Sigmoid colon (tissue), 7 donors: Measurements from ENCODE around the gene GABRP. TPM values are rescaled to one million over a fixed set of nuclear protein-coding genes. Genes with fewer than 3 reads are reported as not detected.

Source experiments
- DNase-seq: peaks from one replicate; pipeline ENCODE4 v3.0.0-alpha.2; 2019
- H3K27ac ChIP-seq, 4 donors: fragments of 200-600 bp; sonication (generic); one replicate each; pipeline ENCODE4 v1.5.1; 2016 to 2019; ENCODE audit warnings: mild to moderate bottlenecking in 1 of 4
- H3K27me3 ChIP-seq, 3 donors: fragments of 200-600 bp; sonication (generic); one replicate each; pipeline ENCODE4 v1.5.1; 2019; ENCODE audit warnings: mild to moderate bottlenecking in 1 of 3
- H3K36me3 ChIP-seq, 4 donors: fragments of 200-600 bp; sonication (generic); one replicate each; pipeline ENCODE4 v1.5.1; 2016 to 2019
- H3K4me1 ChIP-seq, 4 donors: fragments of 200-600 bp; sonication (generic); one replicate each; pipeline ENCODE4 v1.5.1; 2017 to 2019
- H3K4me3 ChIP-seq, 4 donors: fragments of 200-600 bp; sonication (generic); one replicate each; pipeline ENCODE4 v1.5.1; 2017 to 2019; ENCODE audit warnings: mild to moderate bottlenecking in 2 of 4, moderate library complexity in 1 of 4
- H3K9me3 ChIP-seq, 4 donors: fragments of 200-600 bp in 3 of 4; sonication (generic) in 3 of 4; one replicate each; pipeline versions ENCODE4 v1.5.1 to v1.6.1; 2013 to 2019
- EP300 ChIP-seq, 4 donors: sonication (generic); formaldehyde crosslinking; IDR thresholded peaks; one replicate each; pipeline ENCODE4 v1.6.1; 2017; ENCODE audit warnings: antibody characterized with exemption in 4 of 4
- POLR2A ChIP-seq, 2 donors: fragments of 450-650 bp; IDR thresholded peaks; one replicate each; pipeline ENCODE4 v1.6.1; 2016; ENCODE audit warnings: antibody characterized with exemption in 2 of 2, mild to moderate bottlenecking in 2 of 2, moderate library complexity in 2 of 2
- POLR2AphosphoS5 ChIP-seq, 4 donors: sonication (generic); formaldehyde crosslinking; IDR thresholded peaks; one replicate each; pipeline ENCODE4 v1.6.1; 2017; ENCODE audit warnings: antibody characterized with exemption in 4 of 4
- WGBS, 2 donors: extraction: QIAGEN DNeasy Blood & Tissue Kit; methylation state at CpG; one replicate each; pipeline ENCODE4 v1.1.7; 2013; 5-methylcytosine and 5-hydroxymethylcytosine counted together
- intact Hi-C: fragments of 100-400 bp; cut with DNase I; formaldehyde crosslinking; loops from one replicate; pipeline ENCODE4 v1.15.1; 2023
- polyA plus RNA-seq, 3 donors: library from polyadenylated mRNA; stranded (reverse); fragments of 200-250 nt; gene quantifications; one replicate each; pipeline ENCODE4 v1.2.3, GENCODE V29; 2013
- total RNA-seq, 4 donors: library from RNA; depleted of rRNA; stranded (reverse); fragments of >200 nt; gene quantifications; one replicate each; pipeline ENCODE4 v1.1.0, GENCODE V29; 2016
- TF ChIP-seq, protein P1 (sequence below), 4 experiments: fragments of 450-650 bp in 3 of 4; fragments of 200-600 bp in 1 of 4; IDR thresholded peaks; one replicate each; pipeline ENCODE4 v1.5.1; 2016 to 2019; ENCODE audit warnings: antibody characterized with exemption in 4 of 4, mild to moderate bottlenecking in 3 of 4, moderate library complexity in 2 of 4
- donor health status: healthy with polysubstance abuse.
- donor health status: Bipolar disorder and iron deficiency.
- donor health status: healthy.

The GABRP gene
- total and polyA plus RNA-seq, 7 donors, result 1.8 TPM; not detected in 6

- Histone ChIP-seq H3K36me3 (no peaks in the 10 kb centered on the region), H3K4me3 (no peak overlapping the region), H3K27me3 (no peaks in the 10 kb centered on the region), H3K4me1 (no peaks in the 10 kb centered on the region), H3K27ac (no peak overlapping the region), H3K9me3 (no peaks in the 10 kb centered on the region)
- no peak for DNase-seq
- WGBS, 2 donors, result 63 to 75% methylated on average over 2 of the region's 2 CpGs
- TF ChIP-seq EP300 (IDR thresholded peaks at IDR 0.05), result no peak
- intact Hi-C loops, result no loop called here
Observed at GRCh38 chr5:170849374-170849773, 65.8 kb downstream of the GABRP start.

- Histone ChIP-seq H3K4me1 (no peaks in the 10 kb centered on the region), H3K36me3 (no peaks in the 10 kb centered on the region), H3K4me3 (no peak overlapping the region), H3K27ac (no peak overlapping the region), H3K9me3 (no peaks in the 10 kb centered on the region), H3K27me3 (no peaks in the 10 kb centered on the region)
- no peak for DNase-seq
- TF ChIP-seq EP300 (IDR thresholded peaks at IDR 0.05), result no peak
- no peak for TF ChIP-seq POLR2AphosphoS5 (IDR thresholded peaks at IDR 0.05)
- TF ChIP-seq, protein P1, sequence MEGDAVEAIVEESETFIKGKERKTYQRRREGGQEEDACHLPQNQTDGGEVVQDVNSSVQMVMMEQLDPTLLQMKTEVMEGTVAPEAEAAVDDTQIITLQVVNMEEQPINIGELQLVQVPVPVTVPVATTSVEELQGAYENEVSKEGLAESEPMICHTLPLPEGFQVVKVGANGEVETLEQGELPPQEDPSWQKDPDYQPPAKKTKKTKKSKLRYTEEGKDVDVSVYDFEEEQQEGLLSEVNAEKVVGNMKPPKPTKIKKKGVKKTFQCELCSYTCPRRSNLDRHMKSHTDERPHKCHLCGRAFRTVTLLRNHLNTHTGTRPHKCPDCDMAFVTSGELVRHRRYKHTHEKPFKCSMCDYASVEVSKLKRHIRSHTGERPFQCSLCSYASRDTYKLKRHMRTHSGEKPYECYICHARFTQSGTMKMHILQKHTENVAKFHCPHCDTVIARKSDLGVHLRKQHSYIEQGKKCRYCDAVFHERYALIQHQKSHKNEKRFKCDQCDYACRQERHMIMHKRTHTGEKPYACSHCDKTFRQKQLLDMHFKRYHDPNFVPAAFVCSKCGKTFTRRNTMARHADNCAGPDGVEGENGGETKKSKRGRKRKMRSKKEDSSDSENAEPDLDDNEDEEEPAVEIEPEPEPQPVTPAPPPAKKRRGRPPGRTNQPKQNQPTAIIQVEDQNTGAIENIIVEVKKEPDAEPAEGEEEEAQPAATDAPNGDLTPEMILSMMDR (IDR thresholded peaks at IDR 0.05), result no peak
- no peak for TF ChIP-seq POLR2A (IDR thresholded peaks at IDR 0.05)
- intact Hi-C loops, result no loop called here
- 81 to 93% methylated on average over 6 of the region's 6 CpGs for WGBS, 2 donors
Observed at GRCh38 chr5:170854566-170854965, 71.0 kb downstream of the GABRP start.

GRCh38 chr5:170857066-170857465, 73.5 kb downstream of the GABRP start:
- intact Hi-C loops, result no loop called here
- no peak for DNase-seq

GRCh38 chr5:170860415-170860814, 76.9 kb downstream of the GABRP start:
- H3K9me3 ChIP-seq, result peaks cover 0 to 10% (median 9%) of the 10 kb centered on the region in 4 donors
- H3K4me3 ChIP-seq, result no peak overlapping the region
- TF ChIP-seq, protein P1 (IDR thresholded peaks at IDR 0.05), result no peak
- TF ChIP-seq POLR2A (IDR thresholded peaks at IDR 0.05) (no peak), POLR2AphosphoS5 (IDR thresholded peaks at IDR 0.05) (no peak), EP300 (IDR thresholded peaks at IDR 0.05) (no peak)
- no peak for DNase-seq
- no peaks in the 10 kb centered on the region for H3K27me3 ChIP-seq
- no peak overlapping the region for H3K27ac ChIP-seq
- intact Hi-C loops, result no loop called here
- peaks cover 0 to 17% (median 7%) of the 10 kb centered on the region in 4 donors for H3K4me1 ChIP-seq
- H3K36me3 ChIP-seq, result no peaks in the 10 kb centered on the region

More at GRCh38 chr5:170857066-170857465, 73.5 kb downstream of the GABRP start:
- TF ChIP-seq EP300 (IDR thresholded peaks at IDR 0.05) (no peak), POLR2AphosphoS5 (IDR thresholded peaks at IDR 0.05) (no peak), POLR2A (IDR thresholded peaks at IDR 0.05) (no peak)
- TF ChIP-seq, protein P1 (IDR thresholded peaks at IDR 0.05), result no peak
- 58 to 81% methylated on average over 2 of the region's 2 CpGs for WGBS, 2 donors
- Histone ChIP-seq H3K27ac (no peak overlapping the region), H3K4me1 (peaks cover 0 to 6% (median 0%) of the 10 kb centered on the region in 4 donors), H3K36me3 (no peaks in the 10 kb centered on the region), H3K27me3 (no peaks in the 10 kb centered on the region), H3K4me3 (no peak overlapping the region), H3K9me3 (peaks cover 0 to 10% (median 9%) of the 10 kb centered on the region in 4 donors)

DNA sequence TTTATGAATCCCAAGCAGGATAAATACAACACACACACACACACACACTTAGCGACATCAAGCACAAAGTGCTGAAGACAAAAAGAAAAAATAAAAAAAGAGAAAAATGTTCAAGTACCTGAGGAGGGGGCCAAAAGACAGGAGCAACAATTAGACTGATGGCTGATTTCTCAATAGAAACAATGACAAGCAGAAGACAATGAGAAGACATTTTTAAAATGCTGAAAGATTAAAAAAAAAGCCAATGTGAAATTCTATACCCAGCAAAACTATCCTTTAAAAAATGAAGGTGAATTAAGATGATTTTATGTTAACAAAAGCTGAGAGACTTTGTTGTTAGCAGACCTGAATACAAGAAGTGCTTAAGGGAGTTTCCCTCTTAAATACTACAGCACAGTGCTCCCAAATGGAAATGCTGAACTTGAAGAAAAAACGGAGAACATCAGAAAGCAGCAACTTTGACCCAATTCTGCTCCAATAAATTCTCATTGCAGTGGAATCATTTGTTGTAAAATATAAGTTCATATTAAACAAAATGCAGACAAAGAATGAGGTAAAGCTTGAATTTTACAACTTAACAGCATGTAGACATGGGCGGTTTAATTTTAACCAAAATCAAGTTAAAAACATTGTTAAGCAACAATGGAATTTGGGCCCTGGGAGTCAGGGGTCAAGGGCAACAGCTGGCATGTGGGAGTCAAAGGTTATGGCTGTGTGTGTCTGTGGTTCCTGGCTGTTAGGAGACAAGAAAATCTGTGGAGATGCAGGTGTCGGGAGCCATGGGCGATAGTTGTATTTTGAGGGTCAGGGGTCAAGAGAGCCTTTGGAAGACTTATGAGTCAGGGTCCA, 77.5 kb downstream of the GABRP start:
- no peak for DNase-seq
- intact Hi-C loops, result no loop called here
- 79 to 92% methylated on average over 5 of the region's 5 CpGs for WGBS, 2 donors
- Histone ChIP-seq H3K4me3 (peak overlapping the region in 3 of 4 donors; percentile 58 to 85 (median 83)), H3K36me3 (no peaks in the 10 kb centered on the region), H3K9me3 (peaks cover 0 to 10% (median 9%) of the 10 kb centered on the region in 4 donors), H3K27ac (peak overlapping the region in 1 of 4 donors; percentile 66), H3K4me1 (peaks cover 0 to 17% (median 7%) of the 10 kb centered on the region in 4 donors), H3K27me3 (no peaks in the 10 kb centered on the region)
- TF ChIP-seq, protein P1 (IDR thresholded peaks at IDR 0.05), result no peak
- TF ChIP-seq EP300 (IDR thresholded peaks at IDR 0.05) (no peak), POLR2A (IDR thresholded peaks at IDR 0.05) (no peak), POLR2AphosphoS5 (IDR thresholded peaks at IDR 0.05) (no peak)
